Peyer's patch (tissue), 4 donors: Measurements from ENCODE around the gene SHISA8.

ENCODE experiments used
- CTCF ChIP-seq, 6 experiments: fragments of 450-650 bp in 4 of 6; fragments of 200-600 bp in 2 of 6; sonication (generic) in 1 of 6; IDR thresholded peaks; one replicate each; pipeline ENCODE4 v1.5.1; 2017 to 2019; ENCODE audit warnings: antibody characterized with exemption in 6 of 6, mild to moderate bottlenecking in 3 of 6, moderate library complexity in 1 of 6
- POLR2A ChIP-seq, 2 donors: fragments of 450-650 bp; IDR thresholded peaks; one replicate each; pipeline ENCODE4 v1.5.1; 2017; ENCODE audit warnings: antibody characterized with exemption in 2 of 2, mild to moderate bottlenecking in 2 of 2, moderate library complexity in 2 of 2

DNA sequence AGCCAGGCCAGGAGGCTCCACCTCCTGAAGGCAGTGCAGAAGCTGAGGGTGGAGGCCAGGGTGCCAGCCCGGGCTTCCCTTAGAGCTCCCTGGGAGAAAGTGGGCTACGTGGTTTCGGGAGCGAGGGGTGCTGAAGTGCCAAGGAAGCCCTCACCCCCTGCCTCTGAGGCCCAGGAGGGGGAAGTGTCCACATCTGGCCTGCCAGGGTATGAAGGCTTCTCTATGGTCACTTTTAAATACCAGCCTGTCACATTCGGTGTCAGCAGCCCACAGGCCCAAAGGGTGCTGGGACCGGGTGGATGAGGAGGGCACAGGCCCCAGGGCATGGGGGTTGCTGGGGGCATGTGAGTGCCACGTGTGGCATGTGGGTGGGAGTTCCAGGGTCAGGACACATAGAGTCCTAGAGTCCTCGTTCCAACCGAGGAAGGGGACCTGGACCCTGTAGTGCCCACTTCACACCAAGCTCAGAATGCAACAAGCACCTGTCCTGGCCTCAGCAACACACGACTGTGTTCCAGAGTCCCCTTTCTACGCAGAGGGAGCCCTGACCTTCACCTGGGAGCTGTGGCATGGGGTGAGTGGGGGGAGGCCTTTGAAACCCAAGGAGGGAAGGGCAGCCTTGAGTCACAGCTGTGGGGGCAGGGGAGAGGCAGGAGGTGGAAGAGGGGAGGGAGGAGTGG lies 1.7 kb downstream of the SHISA8 start:
- TF ChIP-seq CTCF (IDR thresholded peaks at IDR 0.05) (no peak), POLR2A (IDR thresholded peaks at IDR 0.05) (no peak)
